Neural crest cell (in vitro differentiated cells): Measurements from ENCODE around the gene LCP2. TPM values are rescaled to one million over a fixed set of nuclear protein-coding genes. Genes with fewer than 3 reads are reported as not detected.

Source experiments
- DNase-seq: peaks from one replicate; pipeline ENCODE4 v3.0.0; 2021; ENCODE audit warnings: low read depth, mixed read lengths, low spot score
- H3K27ac Mint-ChIP-seq: one replicate; pipeline ENCODE4 v1.8.0; 2021; ENCODE audit warnings: mild to moderate bottlenecking, mixed read lengths; ENCODE audit not compliant: unreplicated experiment
- H3K27me3 Mint-ChIP-seq: 2 replicates; pipeline ENCODE4 v1.8.0; 2021; ENCODE audit warnings: low read depth, mild to moderate bottlenecking, mixed read lengths
- H3K36me3 Mint-ChIP-seq: 2 replicates; pipeline ENCODE4 v1.8.0; 2021; ENCODE audit warnings: low read depth, mild to moderate bottlenecking, mixed read lengths
- H3K4me1 Mint-ChIP-seq: 2 replicates; pipeline ENCODE4 v1.8.0; 2021; ENCODE audit warnings: mixed read lengths
- H3K4me3 Mint-ChIP-seq: one replicate; pipeline ENCODE4 v1.8.0; 2021; ENCODE audit warnings: mild to moderate bottlenecking, mixed read lengths
- H3K9me3 Mint-ChIP-seq: 2 replicates; pipeline ENCODE4 v1.8.0; 2021; ENCODE audit warnings: mixed read lengths
- CTCF ChIP-seq: fragments of 200-600 bp; sonication (generic); conservative IDR thresholded peaks from 2 replicates; pipeline ENCODE4 v1.5.0; 2021; ENCODE audit warnings: antibody characterized with exemption, mild to moderate bottlenecking
- total RNA-seq: library from RNA; stranded (reverse); gene quantifications from 2 replicates; pipeline ENCODE4 v1.2.1, GENCODE V29; 2021

The LCP2 gene
- total RNA-seq, 1 donor from 2014 or later: not detected

GRCh38 chr5:170336065-170336464 lies 38.5 kb upstream of the LCP2 start:
- no peaks in the 10 kb centered on the region for H3K27me3 Mint-ChIP-seq
- H3K36me3 Mint-ChIP-seq: no peaks in the 10 kb centered on the region
- TF ChIP-seq CTCF: no peak
- no peak overlapping the region for H3K4me3 Mint-ChIP-seq
- DNase-seq: no peak
- H3K27ac Mint-ChIP-seq: no peak overlapping the region
- no peaks in the 10 kb centered on the region for H3K9me3 Mint-ChIP-seq
- H3K4me1 Mint-ChIP-seq: peaks cover 32% of the 10 kb centered on the region

- H3K27ac Mint-ChIP-seq: no peak overlapping the region
- H3K36me3 Mint-ChIP-seq: no peaks in the 10 kb centered on the region
- H3K4me3 Mint-ChIP-seq: no peak overlapping the region
- no peaks in the 10 kb centered on the region for H3K9me3 Mint-ChIP-seq
- no peaks in the 10 kb centered on the region for H3K27me3 Mint-ChIP-seq
- peaks cover 32% of the 10 kb centered on the region for H3K4me1 Mint-ChIP-seq
- DNase-seq: no peak
- no peak for TF ChIP-seq CTCF
Observed at GRCh38 chr5:170334626-170335025, 37.0 kb upstream of the LCP2 start.

- H3K27ac Mint-ChIP-seq: no peak overlapping the region
- H3K4me3 Mint-ChIP-seq: no peak overlapping the region
- DNase-seq: peak; percentile 7
- H3K36me3 Mint-ChIP-seq: no peaks in the 10 kb centered on the region
- H3K9me3 Mint-ChIP-seq: no peaks in the 10 kb centered on the region
- H3K27me3 Mint-ChIP-seq: no peaks in the 10 kb centered on the region
- TF ChIP-seq CTCF: no peak
- peaks cover 32% of the 10 kb centered on the region for H3K4me1 Mint-ChIP-seq
Observed at GRCh38 chr5:170333161-170333910, 35.8 kb upstream of the LCP2 start.

GRCh38 chr5:170332058-170332457 lies 34.5 kb upstream of the LCP2 start:
- no peak for TF ChIP-seq CTCF
- Mint-ChIP-seq H3K27me3 (no peaks in the 10 kb centered on the region), H3K36me3 (no peaks in the 10 kb centered on the region), H3K27ac (no peak overlapping the region), H3K9me3 (no peaks in the 10 kb centered on the region), H3K4me1 (peaks cover 32% of the 10 kb centered on the region), H3K4me3 (no peak overlapping the region)
- DNase-seq: no peak

GRCh38 chr5:170330568-170331054 lies 33.0 kb upstream of the LCP2 start:
- TF ChIP-seq CTCF: no peak
- H3K4me1 Mint-ChIP-seq: peaks cover 32% of the 10 kb centered on the region
- no peaks in the 10 kb centered on the region for H3K27me3 Mint-ChIP-seq
- H3K9me3 Mint-ChIP-seq: no peaks in the 10 kb centered on the region
- peak overlapping the region; percentile 28 for H3K27ac Mint-ChIP-seq
- H3K36me3 Mint-ChIP-seq: no peaks in the 10 kb centered on the region
- DNase-seq: no peak
- no peak overlapping the region for H3K4me3 Mint-ChIP-seq
